Adrenal gland (tissue), 12 donors: ENCODE data around the gene PODNL1. TPM values are rescaled to one million over a fixed set of nuclear protein-coding genes. Genes with fewer than 3 reads are reported as not detected.

Source experiments
- DNase-seq, 7 donors: peaks; one replicate each; pipeline ENCODE4 v3.0.0-alpha.2; 2019 to 2020
- H3K27ac ChIP-seq, 5 donors: fragments of 200-600 bp; sonication (generic) in 4 of 5; 1 replicate in 3 of 5; 2 replicates in 2 of 5; pipeline versions ENCODE4 v1.5.1 to v1.8.0; 2016 to 2020; ENCODE audit warnings: mild to moderate bottlenecking in 1 of 5
- H3K27me3 ChIP-seq: fragments of 200-600 bp; 2 replicates; pipeline ENCODE4 v1.8.0; 2021
- H3K36me3 ChIP-seq, 2 donors: fragments of 200-600 bp; replicated peaks in 1 of 2; 1 replicate in 1 of 2; 2 replicates in 1 of 2; pipeline versions ENCODE4 v1.5.1 to v1.8.0; 2018 to 2022
- H3K4me1 ChIP-seq, 2 donors: fragments of 200-600 bp; replicated peaks in 1 of 2; 1 replicate in 1 of 2; 2 replicates in 1 of 2; pipeline versions ENCODE4 v1.5.1 to v1.8.0; 2018 to 2021
- H3K4me3 ChIP-seq, 4 donors: fragments of 200-600 bp; sonication (generic) in 3 of 4; one replicate each; pipeline ENCODE4 v1.5.1; 2016 to 2018
- H3K9me3 ChIP-seq, 3 donors: fragments of 200-600 bp; sonication (generic) in 1 of 3; replicated peaks in 1 of 3; 1 replicate in 2 of 3; 2 replicates in 1 of 3; pipeline versions ENCODE4 v1.5.1 to v1.8.0; 2016 to 2021
- CTCF ChIP-seq, 6 experiments: fragments of 450-650 bp in 4 of 6; fragments of 200-600 bp in 2 of 6; sonication (generic) in 1 of 6; IDR thresholded peaks; 1 replicate in 5 of 6; 2 replicates in 1 of 6; pipeline versions ENCODE4 v1.5.1 to v1.8.0; 2016 to 2021; ENCODE audit warnings: antibody characterized with exemption in 6 of 6, mild to moderate bottlenecking in 2 of 6, moderate library complexity in 1 of 6
- POLR2A ChIP-seq, 2 donors: fragments of 450-650 bp; IDR thresholded peaks; one replicate each; pipeline ENCODE4 v1.6.1; 2017; ENCODE audit warnings: antibody characterized with exemption in 2 of 2, mild to moderate bottlenecking in 2 of 2, moderate library complexity in 1 of 2
- WGBS, 4 donors: extraction: QIAGEN DNeasy Blood & Tissue Kit in 2 of 4; methylation state at CpG; one replicate each; pipeline versions ENCODE4 v1.1.5 to v1.1.7; 2013 to 2017; 5-methylcytosine and 5-hydroxymethylcytosine counted together
- intact Hi-C, 2 donors: fragments of 100-400 bp; cut with DNase I; formaldehyde crosslinking; loops; one replicate each; pipeline versions ENCODE4 v1.14.1 to v1.15.0; 2022 to 2023
- polyA plus RNA-seq, 3 donors: library from polyadenylated mRNA; stranded (reverse); fragments of 200-250 nt in 2 of 3; fragments of 350-450 nt in 1 of 3; fragmentation: Illumina TruSeq in 1 of 3; extraction: RNeasy Lipid Tissue Mini Kit (QIAGEN cat#74804) in 1 of 3; gene quantifications; one replicate each; pipeline ENCODE4 v1.2.3, GENCODE V29; 2013 to 2014
- total RNA-seq, 9 donors: library from RNA; depleted of rRNA in 4 of 9; stranded (reverse); fragments of >200 nt in 4 of 9; fragments of 120-200 nt in 1 of 9; fragmentation: NEBNext Ultra II Directional in 1 of 9; extraction: Animal tissue kit (Norgen Biotek cat#: 25700) in 1 of 9; gene quantifications; one replicate each; pipeline versions ENCODE4 v1.1.0 to v1.2.4, GENCODE V29; 2013 to 2023
- donor health status: healthy with polysubstance abuse.
- donor health status: Bipolar disorder and iron deficiency.
- donor health status: DM: yes; HTN: yes; CAD: no.
- donor health status: DM: no; HTN: no; CAD: no.
- donor health status: DM: no; HTN: no; CAD: no.
- donor health status: DM: yes; HTN: yes; CAD: no.

PODNL1 gene
- total and polyA plus RNA-seq, 12 donors: 0.15 to 2.1 (median 0.61) TPM; not detected in 3

GRCh38 chr19:13980340-13980739 is 42.1 kb upstream of the PODNL1 start:
- peaks cover 0 to under 1% of the 10 kb centered on the region in 2 donors for H3K36me3 ChIP-seq
- H3K27ac ChIP-seq: no peak overlapping the region
- no peak for TF ChIP-seq POLR2A (IDR thresholded peaks at IDR 0.05)
- TF ChIP-seq CTCF (IDR thresholded peaks at IDR 0.05): no peak
- H3K9me3 ChIP-seq: no peaks in the 10 kb centered on the region
- WGBS, 4 donors: 84 to 97% (median 91%) methylated on average over 4 to 15 of the region's 15 CpGs
- no peak overlapping the region for H3K4me3 ChIP-seq
- peaks cover 9% of the 10 kb centered on the region in 2 donors for H3K4me1 ChIP-seq
- no peaks in the 10 kb centered on the region for H3K27me3 ChIP-seq
- intact Hi-C loops: no loop called here
- DNase-seq: no peak

DNA sequence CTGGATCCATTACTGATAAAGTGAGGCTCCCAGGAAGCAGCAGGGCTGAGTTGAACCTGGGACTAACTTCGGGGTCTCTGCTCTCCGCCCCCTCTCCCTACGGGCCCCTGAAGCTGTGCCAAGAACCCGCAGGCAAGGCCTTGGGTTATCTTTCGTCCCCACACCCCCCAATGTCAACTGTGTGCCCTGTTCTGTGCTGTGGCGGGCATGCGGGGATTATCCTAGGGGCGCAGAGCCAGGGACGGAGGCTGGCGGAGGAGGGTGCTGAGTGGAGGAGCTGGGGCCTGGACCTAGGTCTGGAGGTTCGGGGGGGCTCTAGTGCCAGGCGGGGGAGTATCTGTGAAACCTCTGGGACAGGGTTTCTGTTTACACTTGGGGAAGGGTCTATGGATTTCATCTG is 41.5 kb upstream of the PODNL1 start:
- intact Hi-C loops: no loop called here
- 70 to 80% (median 74%) methylated on average over 11 to 12 of the region's 12 CpGs for WGBS, 4 donors
- no peaks in the 10 kb centered on the region for H3K9me3 ChIP-seq
- TF ChIP-seq CTCF (IDR thresholded peaks at IDR 0.05) (no peak), POLR2A (IDR thresholded peaks at IDR 0.05) (no peak)
- DNase-seq: no peak
- peak overlapping the region in 1 of 5 donors; percentile 59 for H3K27ac ChIP-seq
- H3K4me3 ChIP-seq: no peak overlapping the region
- H3K4me1 ChIP-seq: peaks cover 9% of the 10 kb centered on the region in 2 donors
- H3K36me3 ChIP-seq: peaks cover 0 to 3% of the 10 kb centered on the region in 2 donors
- H3K27me3 ChIP-seq: no peaks in the 10 kb centered on the region

GRCh38 chr19:13979244-13979615 is 41.0 kb upstream of the PODNL1 start:
- Histone ChIP-seq H3K27ac (peak overlapping the region in 3 of 5 donors; percentile 7 to 66 (median 59)), H3K4me3 (peak overlapping the region in 2 of 4 donors; percentile 22 to 74), H3K4me1 (peaks cover 9% of the 10 kb centered on the region in 2 donors), H3K27me3 (no peaks in the 10 kb centered on the region), H3K9me3 (no peaks in the 10 kb centered on the region), H3K36me3 (peaks cover 0 to 3% of the 10 kb centered on the region in 2 donors)
- intact Hi-C loops: no loop called here
- DNase-seq: no peak
- TF ChIP-seq CTCF (IDR thresholded peaks at IDR 0.05) (no peak), POLR2A (IDR thresholded peaks at IDR 0.05) (no peak)
- WGBS, 4 donors: 18 to 37% (median 31%) methylated on average over 3 to 12 of the region's 12 CpGs

DNA sequence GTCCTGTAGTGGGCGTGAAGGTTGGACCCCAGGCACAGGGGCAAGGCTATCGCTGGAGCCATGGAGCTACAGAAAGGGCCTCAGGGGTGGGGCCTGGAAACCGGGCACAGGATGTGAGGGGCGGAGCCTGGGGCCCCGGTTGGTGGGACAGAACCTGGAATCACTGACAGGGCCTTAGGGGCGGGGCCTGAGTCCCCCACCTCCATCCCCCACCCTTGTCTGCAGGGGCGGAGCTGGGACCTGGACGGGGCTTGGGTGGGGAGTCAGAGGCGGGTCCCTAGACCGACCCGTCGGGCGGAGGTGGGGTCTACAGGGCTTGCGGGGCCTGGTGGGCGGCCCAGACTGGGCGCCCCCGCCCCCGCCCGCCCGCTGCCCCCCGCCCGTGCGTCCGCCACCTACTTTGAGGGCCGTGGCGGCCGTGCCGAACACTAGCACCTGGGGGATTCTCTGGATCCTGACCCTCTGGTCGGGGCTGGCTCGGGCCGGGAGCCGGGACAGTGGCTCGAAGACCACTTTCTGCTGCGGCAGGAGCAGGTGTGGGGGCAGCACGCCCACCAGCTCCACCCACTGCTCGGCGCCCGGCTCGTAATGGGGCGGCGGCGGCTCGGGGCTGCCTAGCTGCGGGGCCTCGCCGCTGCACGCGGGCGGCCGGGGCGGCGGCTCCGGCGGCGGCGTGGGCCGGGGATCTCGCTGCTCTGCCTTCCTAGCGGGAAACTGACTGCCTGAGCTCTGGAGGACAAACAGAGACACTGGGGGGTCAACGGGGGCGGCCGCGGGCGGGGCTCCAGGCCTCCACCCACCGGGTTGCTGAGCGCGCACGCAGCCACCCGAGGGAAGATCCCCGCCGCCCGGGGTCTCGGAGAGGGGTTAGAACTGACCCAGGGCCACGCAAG is 40.4 kb upstream of the PODNL1 start:
- Histone ChIP-seq H3K4me3 (peak overlapping the region in 2 of 4 donors; percentile 22 to 74), H3K36me3 (peaks cover 0 to 3% of the 10 kb centered on the region in 2 donors), H3K27me3 (no peaks in the 10 kb centered on the region), H3K27ac (peak overlapping the region in 4 of 5 donors; percentile 7 to 66 (median 43)), H3K9me3 (no peaks in the 10 kb centered on the region), H3K4me1 (peaks cover 9% of the 10 kb centered on the region in 2 donors)
- intact Hi-C loops: no loop called here
- DNase-seq: peak; percentile 60 to 91 (median 78)
- 11 to 31% (median 13%) methylated on average over 19 to 74 of the region's 74 CpGs; no CpG with 5 or more reads in 1 of the 4 donors for WGBS, 4 donors
- no peak for TF ChIP-seq POLR2A (IDR thresholded peaks at IDR 0.05)
- no peak for TF ChIP-seq CTCF (IDR thresholded peaks at IDR 0.05)
